GM12892 (cell line): ENCODE results near the gene ARID3A.

ENCODE experiments used
- POLR2A ChIP-seq: IDR thresholded peaks from 2 replicates; pipeline ENCODE4 v1.6.1; 2011; ENCODE audit warnings: low read depth, low read length, control low read depth
- POLR2AphosphoS5 ChIP-seq: IDR thresholded peaks from 2 replicates; pipeline ENCODE4 v1.6.1; 2011; ENCODE audit warnings: low read depth, low read length, control low read depth

GRCh38 chr19:964116-964520 is 38.3 kb downstream of the ARID3A start:
- TF ChIP-seq POLR2A (no peak), POLR2AphosphoS5 (no peak)
